ENCODE measurements around the gene WDR54. TPM values are rescaled to one million over a fixed set of nuclear protein-coding genes. Genes with fewer than 3 reads are reported as not detected.
A peak's percentile ranks its signal among the peaks of the same experiment; 100 is the strongest.

Gene WDR54, protein sequence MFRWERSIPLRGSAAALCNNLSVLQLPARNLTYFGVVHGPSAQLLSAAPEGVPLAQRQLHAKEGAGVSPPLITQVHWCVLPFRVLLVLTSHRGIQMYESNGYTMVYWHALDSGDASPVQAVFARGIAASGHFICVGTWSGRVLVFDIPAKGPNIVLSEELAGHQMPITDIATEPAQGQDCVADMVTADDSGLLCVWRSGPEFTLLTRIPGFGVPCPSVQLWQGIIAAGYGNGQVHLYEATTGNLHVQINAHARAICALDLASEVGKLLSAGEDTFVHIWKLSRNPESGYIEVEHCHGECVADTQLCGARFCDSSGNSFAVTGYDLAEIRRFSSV
- total RNA-seq, result 29.1 and 35.6 TPM in 2 replicates

GRCh38 chr2:74421221-74421870 lies at the start of gene WDR54, which contains the start of gene C2orf81:
Gene WDR54 (plus strand): TSS chr2:74421730. CDS start chr2:74422154, 424 bp downstream.
Gene C2orf81 (minus strand): TSS chr2:74421619. CDS start chr2:74421560, 59 bp downstream.
- DNase-seq (ENCODE audit: extremely low read depth, low read depth, low spot score), result no peak

- DNase-seq (ENCODE audit: extremely low read depth, low read depth, low spot score), result no peak
These were observed 48.9 kb upstream of the WDR54 start for GRCh38 chr2:74372674-74373073.

GRCh38 chr2:74373221-74373676 lies 48.3 kb upstream of the WDR54 start:
- DNase-seq (ENCODE audit: extremely low read depth, low read depth, low spot score), result no peak

DNA sequence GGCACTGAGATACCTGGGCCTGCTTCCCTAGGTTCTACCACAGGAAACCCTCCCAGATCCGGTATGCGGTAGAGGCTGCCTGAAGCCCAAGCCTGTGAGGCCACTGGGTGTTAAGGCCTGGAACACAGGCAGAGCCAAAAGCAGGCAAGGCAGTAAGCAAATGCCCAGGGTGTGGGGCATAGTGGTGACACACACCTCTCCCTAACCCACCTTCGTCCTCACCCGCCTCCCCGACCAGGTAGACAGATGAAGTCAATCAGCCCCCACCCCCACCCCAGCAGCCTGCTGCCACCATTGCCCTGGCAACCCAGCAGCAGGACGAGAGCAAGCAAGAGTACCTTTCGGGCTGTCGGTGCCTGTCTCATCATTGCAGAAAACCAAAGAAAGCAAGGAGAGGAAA lies 47.5 kb upstream of the WDR54 start:
- no peak for DNase-seq (ENCODE audit: extremely low read depth, low read depth, low spot score)

GRCh38 chr2:74374509-74375205 lies 46.9 kb upstream of the WDR54 start:
- no peak for DNase-seq (ENCODE audit: extremely low read depth, low read depth, low spot score)

DNA sequence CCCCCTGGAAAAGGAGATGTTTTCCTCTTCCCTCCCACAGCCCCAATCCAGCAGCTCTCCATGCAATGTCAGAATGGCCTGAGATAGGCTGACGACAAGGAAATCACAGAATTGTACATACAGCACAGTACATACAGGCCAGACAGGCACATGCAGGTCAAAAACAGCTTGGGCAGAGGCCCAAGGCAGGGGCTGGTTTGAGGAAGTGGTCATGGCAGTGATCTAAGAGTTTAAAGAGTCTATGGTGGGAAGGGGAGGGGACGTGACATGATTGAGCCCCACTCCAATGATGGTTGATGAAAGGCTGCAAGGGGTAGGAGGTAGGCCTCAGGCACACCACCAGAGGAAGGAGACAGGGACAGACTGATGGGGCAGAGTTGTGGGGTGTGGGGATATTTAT lies 45.7 kb upstream of the WDR54 start:
- DNase-seq (ENCODE audit: extremely low read depth, low read depth, low spot score), result no peak

- no peak for DNase-seq (ENCODE audit: extremely low read depth, low read depth, low spot score)
These were observed 43.5 kb upstream of the WDR54 start for GRCh38 chr2:74378007-74378406.

DNA sequence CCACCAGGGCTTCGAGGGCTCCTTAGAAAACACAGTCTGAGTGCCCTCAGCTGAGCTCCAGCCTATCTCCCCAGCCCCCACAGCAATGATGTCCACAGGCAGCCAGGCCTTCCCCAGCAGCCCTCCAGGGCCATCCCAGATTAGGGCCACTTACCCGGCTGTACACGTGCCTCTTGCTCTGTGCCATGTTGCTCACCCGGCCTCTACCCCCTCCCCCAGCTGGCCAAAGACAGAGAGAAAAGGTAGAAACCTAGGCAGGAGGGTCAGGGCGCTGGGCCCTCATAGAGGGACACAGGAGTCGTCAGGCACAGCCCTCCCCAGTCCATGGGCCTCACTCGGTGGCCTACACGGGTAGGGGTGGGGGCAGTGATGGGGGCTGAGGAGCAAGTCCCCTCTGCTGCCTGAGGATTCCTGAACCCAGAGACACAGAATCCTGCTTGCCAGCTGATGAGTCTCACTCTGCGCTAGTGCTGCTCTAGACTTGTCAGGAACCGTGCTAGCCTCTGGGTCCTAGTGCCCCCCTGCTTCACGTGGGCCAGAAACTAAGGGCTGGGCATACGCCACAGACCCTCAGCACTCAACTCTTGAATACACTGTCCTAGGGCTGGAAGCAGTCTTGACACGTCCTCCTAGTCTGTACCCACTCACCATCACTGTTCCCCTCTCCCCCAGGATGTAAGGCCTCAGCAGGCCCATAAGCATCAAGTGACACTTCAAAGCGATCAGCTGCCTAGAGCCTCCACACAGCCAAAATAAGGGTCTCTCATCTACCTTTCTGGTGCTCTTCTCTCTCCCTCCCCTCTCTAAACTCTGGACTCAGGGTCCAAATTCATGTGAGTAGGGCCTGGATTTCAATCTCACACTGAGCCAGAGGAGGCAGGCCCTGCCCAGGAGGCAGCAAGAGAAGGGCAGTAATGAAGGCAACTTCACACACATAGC lies 41.4 kb upstream of the WDR54 start, which contains the start of gene DCTN1:
TSS of gene DCTN1 (minus strand) at position 461 of the 939 bp plus-strand sequence. CDS start at position 187, 274 bp downstream.
- DNase-seq (ENCODE audit: extremely low read depth, low read depth, low spot score), result no peak

DNA sequence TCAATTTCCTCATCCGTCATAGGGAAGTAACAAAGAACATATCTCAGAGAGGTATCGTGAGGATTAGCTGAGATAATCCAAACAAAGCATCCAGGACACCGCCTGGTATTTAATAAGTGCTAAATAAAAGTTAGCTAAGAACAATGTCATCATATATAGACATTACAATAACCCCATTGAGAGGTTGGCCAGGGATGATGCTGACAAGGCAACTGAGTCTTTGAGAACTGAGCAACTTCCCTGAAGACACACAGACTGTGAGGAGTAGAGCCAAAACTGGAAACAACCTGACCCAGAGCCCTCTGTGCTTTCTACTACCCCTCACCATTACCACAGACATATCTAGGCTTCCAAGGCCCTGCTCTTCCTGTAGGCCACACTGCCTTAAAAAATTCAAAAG lies 39.8 kb upstream of the WDR54 start:
- no peak for DNase-seq (ENCODE audit: extremely low read depth, low read depth, low spot score)

GRCh38 chr2:74383254-74383653 lies 38.3 kb upstream of the WDR54 start:
- DNase-seq (ENCODE audit: extremely low read depth, low read depth, low spot score), result no peak

DNA sequence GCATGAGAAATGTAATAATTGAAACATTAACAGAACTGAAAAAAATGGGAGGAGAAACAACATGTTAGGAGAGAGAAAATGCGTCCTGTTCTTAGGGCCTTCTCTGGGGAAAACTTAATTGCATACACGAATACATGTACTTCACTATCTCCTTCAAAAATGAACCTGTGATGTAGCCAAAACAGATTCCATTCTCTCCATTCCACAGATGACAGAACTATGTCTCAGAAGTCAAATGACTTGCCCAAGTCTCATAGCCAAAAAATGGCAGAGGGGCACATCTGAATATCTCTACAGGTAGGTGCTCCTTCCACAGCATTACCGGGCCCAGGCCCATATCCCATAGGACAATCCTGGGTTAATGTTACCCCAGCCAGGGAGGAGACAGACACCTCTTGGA lies 37.5 kb upstream of the WDR54 start:
- no peak for DNase-seq (ENCODE audit: extremely low read depth, low read depth, low spot score)

DNA sequence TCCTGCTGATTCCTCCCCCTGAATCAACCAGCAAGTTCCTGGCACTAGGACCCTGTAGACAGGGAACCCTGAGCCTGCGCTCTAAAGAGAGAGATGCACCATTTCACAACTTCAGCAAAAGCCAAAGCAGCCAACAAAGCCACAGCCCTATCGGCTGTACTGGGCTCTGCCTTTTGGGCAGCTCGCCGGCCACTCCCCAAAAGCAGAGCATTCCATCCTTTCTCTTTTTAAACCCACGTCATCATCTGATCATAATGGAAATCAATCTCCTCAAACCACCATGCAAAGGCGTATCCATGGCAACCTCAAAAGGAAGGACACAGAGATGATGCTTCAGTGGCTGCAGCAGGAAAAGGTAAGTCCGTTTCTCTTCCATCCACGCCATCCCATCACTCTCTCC lies 36.1 kb upstream of the WDR54 start:
- DNase-seq (ENCODE audit: extremely low read depth, low read depth, low spot score), result no peak

DNA sequence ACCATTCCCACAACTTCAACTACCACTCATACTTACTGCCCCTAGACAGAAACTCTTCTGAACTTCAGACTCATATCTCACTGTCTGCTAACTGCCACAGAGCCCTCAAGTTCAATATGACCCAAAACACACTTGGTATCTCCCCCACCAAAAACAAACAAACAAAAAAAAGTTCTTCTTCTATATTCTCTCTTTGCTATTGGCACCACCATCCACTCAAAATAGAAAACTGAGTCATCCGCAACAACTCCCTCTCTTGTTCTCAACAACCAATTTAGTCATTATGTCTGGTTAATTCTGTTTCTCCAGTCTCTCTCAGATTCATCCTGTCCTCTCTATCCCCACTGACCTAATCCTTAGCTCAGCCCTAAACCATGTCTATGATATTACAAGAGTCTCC lies 34.2 kb upstream of the WDR54 start:
- no peak for DNase-seq (ENCODE audit: extremely low read depth, low read depth, low spot score)

DNA sequence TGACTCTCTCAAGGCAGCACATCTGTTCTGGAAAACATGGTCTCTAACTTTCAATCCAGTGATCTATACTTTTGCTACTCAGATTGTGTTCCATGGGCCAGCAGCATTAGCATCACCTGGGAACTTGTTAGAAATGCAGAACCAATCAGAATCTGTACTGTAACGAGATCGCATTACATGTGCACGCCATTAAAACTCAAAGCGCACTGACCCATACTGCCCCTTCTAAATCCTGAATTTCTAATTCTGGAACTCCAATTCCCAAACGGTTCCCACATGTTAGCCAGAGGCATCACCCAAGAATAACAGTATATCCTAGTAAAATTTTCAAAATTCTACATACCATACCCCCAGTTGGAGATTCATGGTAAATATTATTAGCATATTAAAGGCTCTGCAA lies 30.9 kb upstream of the WDR54 start:
- DNase-seq (ENCODE audit: extremely low read depth, low read depth, low spot score), result no peak

DNA sequence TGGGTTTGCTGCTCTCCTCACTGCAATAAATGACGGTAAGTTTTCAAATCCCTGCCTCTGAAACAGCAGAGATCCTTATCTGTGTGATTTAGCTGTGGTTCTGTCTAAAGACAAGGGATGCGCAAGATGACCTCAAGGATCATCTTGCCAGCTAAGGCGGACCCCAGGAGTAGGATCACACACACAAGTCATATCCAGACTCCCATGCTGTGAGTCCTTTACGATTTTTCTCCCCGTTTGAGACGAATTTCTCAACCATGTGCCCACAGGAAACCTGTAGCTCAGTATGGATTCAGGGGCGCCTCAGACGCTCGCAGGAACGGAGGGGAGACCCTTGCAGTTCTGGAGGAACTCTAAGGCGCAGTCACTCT lies 30.3 kb upstream of the WDR54 start:
- DNase-seq (ENCODE audit: extremely low read depth, low read depth, low spot score), result no peak

- peak; percentile 75 for DNase-seq (ENCODE audit: extremely low read depth, low read depth, low spot score)
These were observed 29.7 kb upstream of the WDR54 start for GRCh38 chr2:74391580-74392448.

DNA sequence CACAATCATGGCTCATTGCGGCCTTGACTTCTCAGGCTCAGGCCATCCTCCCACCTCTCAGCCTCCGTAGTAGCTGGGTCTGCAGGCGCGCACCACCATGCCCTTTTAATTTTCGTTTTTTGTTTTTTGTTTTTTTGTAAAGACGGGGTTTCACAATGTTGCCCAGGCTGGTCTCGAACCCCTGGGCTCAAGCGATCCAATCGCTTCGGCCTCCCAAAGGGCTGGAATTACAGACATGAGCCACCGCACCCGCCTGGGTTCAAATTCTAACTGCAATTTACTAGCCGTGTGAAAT lies 29.1 kb upstream of the WDR54 start:
- no peak for DNase-seq (ENCODE audit: extremely low read depth, low read depth, low spot score)

GRCh38 chr2:74393525-74393924 lies 28.0 kb upstream of the WDR54 start:
- no peak for DNase-seq (ENCODE audit: extremely low read depth, low read depth, low spot score)

DNA sequence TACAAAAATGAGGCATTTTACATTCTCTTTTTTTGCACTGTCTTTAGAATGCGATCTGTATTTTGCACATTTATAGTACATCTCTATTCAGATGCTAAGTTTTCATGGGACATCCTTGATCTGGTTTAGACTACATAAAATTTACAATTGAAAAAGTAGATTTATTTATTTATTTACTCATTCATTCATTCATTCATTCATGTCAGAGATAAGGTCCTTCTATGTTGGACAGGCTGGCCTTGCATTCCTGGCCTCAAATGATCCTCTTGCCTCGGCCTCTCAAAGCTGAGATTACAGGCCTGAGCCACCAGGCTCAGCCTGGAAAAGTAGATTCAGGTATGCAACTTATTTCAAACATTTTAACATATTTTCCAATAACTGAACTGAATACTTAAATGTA lies 25.4 kb upstream of the WDR54 start:
- no peak for DNase-seq (ENCODE audit: extremely low read depth, low read depth, low spot score)

DNA sequence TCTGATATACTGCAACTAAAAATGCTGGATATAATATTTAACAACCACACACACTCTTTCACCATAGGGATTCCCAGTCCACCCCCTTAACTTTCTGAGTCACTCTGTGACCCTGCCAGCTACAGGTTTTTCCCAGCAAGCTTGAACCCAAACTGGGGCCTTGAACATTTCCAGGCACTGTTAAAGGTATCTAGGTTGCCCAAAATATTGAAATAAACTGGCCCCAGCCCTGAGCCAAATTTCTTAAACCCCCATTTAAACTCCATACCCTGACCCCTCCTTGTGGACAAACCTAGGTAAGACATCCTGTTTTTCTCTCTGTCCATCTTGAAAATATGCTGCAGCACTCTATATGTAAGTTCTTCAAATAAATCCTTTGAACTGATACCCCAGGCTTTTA lies 21.7 kb upstream of the WDR54 start:
- DNase-seq (ENCODE audit: extremely low read depth, low read depth, low spot score), result no peak
